Measurements from ENCODE around the gene ZNF726.
"Not testable (repeated sequence)": the region's sequence is repeated elsewhere in the genome, so short reads cannot be mapped to it uniquely, and the experiment has no call there.

DNA sequence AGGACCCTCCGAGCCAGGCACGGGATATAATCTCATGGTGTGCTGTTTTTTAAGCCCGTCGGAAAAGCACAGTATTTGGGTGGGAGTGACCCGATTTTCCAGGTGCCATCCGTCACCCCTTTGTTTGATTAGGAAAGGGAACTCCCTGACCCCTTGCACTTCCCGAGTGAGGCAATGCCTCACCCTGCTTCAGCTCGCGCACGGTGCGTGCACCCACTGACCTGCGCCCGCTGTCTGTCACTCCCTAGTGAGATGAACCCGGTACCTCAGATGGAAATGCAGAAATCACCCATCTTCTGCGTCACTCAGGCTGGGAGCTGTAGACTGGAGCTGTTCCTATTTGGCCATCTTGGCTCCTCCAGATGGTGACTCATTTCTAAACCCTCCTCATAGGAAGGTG is 18.6 kb upstream of the ZNF726 start:
- TF ChIP-seq POLR2A (IDR thresholded peaks at IDR 0.05; ENCODE audit: low read depth, low read length); EZH2 (IDR thresholded peaks at IDR 0.05; ENCODE audit: borderline replicate concordance, low read depth, low read length, severe bottlenecking); POLR2AphosphoS5 (IDR thresholded peaks at IDR 0.05; ENCODE audit: insufficient read depth, low read depth, low read length); MAX (IDR thresholded peaks at IDR 0.05; ENCODE audit: insufficient read depth, insufficient read length): not testable (repeated sequence)
- TF ChIP-seq, protein P1, sequence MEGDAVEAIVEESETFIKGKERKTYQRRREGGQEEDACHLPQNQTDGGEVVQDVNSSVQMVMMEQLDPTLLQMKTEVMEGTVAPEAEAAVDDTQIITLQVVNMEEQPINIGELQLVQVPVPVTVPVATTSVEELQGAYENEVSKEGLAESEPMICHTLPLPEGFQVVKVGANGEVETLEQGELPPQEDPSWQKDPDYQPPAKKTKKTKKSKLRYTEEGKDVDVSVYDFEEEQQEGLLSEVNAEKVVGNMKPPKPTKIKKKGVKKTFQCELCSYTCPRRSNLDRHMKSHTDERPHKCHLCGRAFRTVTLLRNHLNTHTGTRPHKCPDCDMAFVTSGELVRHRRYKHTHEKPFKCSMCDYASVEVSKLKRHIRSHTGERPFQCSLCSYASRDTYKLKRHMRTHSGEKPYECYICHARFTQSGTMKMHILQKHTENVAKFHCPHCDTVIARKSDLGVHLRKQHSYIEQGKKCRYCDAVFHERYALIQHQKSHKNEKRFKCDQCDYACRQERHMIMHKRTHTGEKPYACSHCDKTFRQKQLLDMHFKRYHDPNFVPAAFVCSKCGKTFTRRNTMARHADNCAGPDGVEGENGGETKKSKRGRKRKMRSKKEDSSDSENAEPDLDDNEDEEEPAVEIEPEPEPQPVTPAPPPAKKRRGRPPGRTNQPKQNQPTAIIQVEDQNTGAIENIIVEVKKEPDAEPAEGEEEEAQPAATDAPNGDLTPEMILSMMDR (IDR thresholded peaks at IDR 0.05; ENCODE audit: extremely low read depth in 1 of 2, insufficient read depth in 1 of 2, low read depth in 1 of 2, low read length in 2 of 2) = not testable (repeated sequence)

Measured in endothelial cell of umbilical vein (primary cell).